ENCODE results near the gene SAFB. TPM values are rescaled to one million over a fixed set of nuclear protein-coding genes. Genes with fewer than 3 reads are reported as not detected.

SAFB gene
- total RNA-seq, 1 experiment from 2014 or later, result 16.7 TPM

Small RNAs within 50 kb of the gene (small RNA-seq; reads per million reads assigned to genes)
- gene SNRPEP4, result 0 to 0.43 reads per million in 2 experiments

Other genes with a start within 250 kb of the SAFB start
- gene ZNRF4, start 167.7 kb upstream of the SAFB start, total RNA-seq (2014; rRNA removed; shearing (Covaris generic)), result not detected in 2 replicates
- gene TINCR, start 55.1 kb upstream of the SAFB start, total RNA-seq (2014; rRNA removed; shearing (Covaris generic)), result 4.9 TPM in 2 replicates
- gene SAFB2, start 307 bp upstream of the SAFB start, total RNA-seq (2014; rRNA removed; shearing (Covaris generic)), result 10.9 and 18.9 TPM in 2 replicates
- gene MICOS13, start 57.4 kb downstream of the SAFB start, total RNA-seq (2014; rRNA removed; shearing (Covaris generic)), result 86.1 and 115 TPM in 2 replicates
- gene HSD11B1L, start 57.9 kb downstream of the SAFB start, total RNA-seq (2014; rRNA removed; shearing (Covaris generic)), result 4.4 and 5.5 TPM in 2 replicates
- 613 and 661 TPM in 2 replicates for gene RPL36, start 67.2 kb downstream of the SAFB start, total RNA-seq (2014; rRNA removed; shearing (Covaris generic))
- 83.2 and 91.1 TPM in 2 replicates for gene LONP1, start 97.1 kb downstream of the SAFB start, total RNA-seq (2014; rRNA removed; shearing (Covaris generic))
- not detected in 2 replicates for gene CATSPERD, start 97.6 kb downstream of the SAFB start, total RNA-seq (2014; rRNA removed; shearing (Covaris generic))
- gene PRR22, start 161.7 kb downstream of the SAFB start, total RNA-seq (2014; rRNA removed; shearing (Covaris generic)), result 2.0 and 3.1 TPM in 2 replicates
- 51.6 and 52.9 TPM in 2 replicates for gene DUS3L, start 168.1 kb downstream of the SAFB start, total RNA-seq (2014; rRNA removed; shearing (Covaris generic))
- gene NRTN, start 182.0 kb downstream of the SAFB start, total RNA-seq (2014; rRNA removed; shearing (Covaris generic)), result 2.7 and 4.8 TPM in 2 replicates
- not detected in 2 replicates for gene FUT6, start 216.6 kb downstream of the SAFB start, total RNA-seq (2014; rRNA removed; shearing (Covaris generic))
- 3.0 and 3.3 TPM in 2 replicates for gene FUT3, start 228.4 kb downstream of the SAFB start, total RNA-seq (2014; rRNA removed; shearing (Covaris generic))
- not detected in 2 replicates for gene FUT5, start 247.5 kb downstream of the SAFB start, total RNA-seq (2014; rRNA removed; shearing (Covaris generic))